ENCODE measurements around the gene PDIA6. TPM values are rescaled to one million over a fixed set of nuclear protein-coding genes. Genes with fewer than 3 reads are reported as not detected.

PDIA6 gene
- total RNA-seq, 1 experiment from 2014 or later: 149 TPM

DNA sequence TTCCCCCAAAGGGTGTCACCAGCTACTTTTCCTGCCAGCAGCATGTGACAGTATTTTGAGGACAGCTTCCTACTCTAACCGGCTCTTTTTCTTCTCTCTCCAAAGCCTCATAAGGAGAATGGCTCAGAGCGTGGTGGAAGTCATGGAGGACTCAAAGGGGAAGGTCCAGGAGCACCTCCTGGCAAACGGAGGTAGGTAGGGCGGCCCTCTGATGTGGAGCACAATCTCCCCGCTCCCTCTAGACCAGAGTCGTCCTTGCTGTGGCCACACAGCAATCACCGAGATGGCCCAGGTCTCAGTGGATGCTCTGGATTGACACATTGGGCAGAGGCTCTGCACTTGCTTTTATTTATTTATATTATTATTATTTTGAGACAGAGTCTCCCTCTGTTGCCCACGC, 58.7 kb downstream of the PDIA6 start (continued):
- no peak for TF ChIP-seq EGR1 (IDR thresholded peaks at IDR 0.05; ENCODE audit: low read depth)
- TF ChIP-seq, protein P1, sequence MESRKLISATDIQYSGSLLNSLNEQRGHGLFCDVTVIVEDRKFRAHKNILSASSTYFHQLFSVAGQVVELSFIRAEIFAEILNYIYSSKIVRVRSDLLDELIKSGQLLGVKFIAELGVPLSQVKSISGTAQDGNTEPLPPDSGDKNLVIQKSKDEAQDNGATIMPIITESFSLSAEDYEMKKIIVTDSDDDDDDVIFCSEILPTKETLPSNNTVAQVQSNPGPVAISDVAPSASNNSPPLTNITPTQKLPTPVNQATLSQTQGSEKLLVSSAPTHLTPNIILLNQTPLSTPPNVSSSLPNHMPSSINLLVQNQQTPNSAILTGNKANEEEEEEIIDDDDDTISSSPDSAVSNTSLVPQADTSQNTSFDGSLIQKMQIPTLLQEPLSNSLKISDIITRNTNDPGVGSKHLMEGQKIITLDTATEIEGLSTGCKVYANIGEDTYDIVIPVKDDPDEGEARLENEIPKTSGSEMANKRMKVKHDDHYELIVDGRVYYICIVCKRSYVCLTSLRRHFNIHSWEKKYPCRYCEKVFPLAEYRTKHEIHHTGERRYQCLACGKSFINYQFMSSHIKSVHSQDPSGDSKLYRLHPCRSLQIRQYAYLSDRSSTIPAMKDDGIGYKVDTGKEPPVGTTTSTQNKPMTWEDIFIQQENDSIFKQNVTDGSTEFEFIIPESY (IDR thresholded peaks at IDR 0.05; ENCODE audit: extremely low read depth, insufficient replicate concordance, low read length): no peak

DNA sequence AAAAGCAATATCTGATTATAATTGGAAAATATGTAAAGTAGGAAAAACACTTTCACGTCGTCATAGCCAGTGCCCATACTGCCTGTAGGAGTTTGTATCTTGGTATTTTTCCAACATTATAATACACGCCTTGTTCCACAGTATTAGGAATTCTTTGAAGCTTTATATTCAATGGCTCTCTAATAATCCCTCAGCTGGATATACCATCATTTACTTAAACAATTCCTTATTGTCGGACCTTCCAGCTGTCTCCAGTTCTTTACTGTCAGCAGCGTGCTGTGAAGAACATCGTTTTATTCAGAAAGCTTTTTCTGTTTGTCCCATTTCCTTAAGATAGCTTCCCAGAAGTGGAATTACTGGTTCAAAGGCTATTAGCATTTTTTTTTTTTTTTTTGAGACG, 59.4 kb downstream of the PDIA6 start:
- H3K9me2 ChIP-seq (ENCODE audit: insufficient read depth): no peaks in the 10 kb centered on the region
- RAD21 ChIA-PET (ENCODE audit: low non-redundant PET in 1 of 2, low total read pairs in 2 of 2, uncharacterized antibody in 2 of 2, unreplicated experiment in 2 of 2): interaction anchor here in 1 of 2 experiments (0.7 kb wide), 1 partner anchor 88 kb away, joined by 3 read pairs; no protein-coding TSS in a partner anchor

More for the DNA sequence above, 59.4 kb downstream of the PDIA6 start:
- DNase-seq (ENCODE audit: low read depth, low spot score): no peak
- TF ChIP-seq SP1 (IDR thresholded peaks at IDR 0.05; ENCODE audit: low read depth) (no peak), JUND (IDR thresholded peaks at IDR 0.05) (no peak), POLR2AphosphoS5 (IDR thresholded peaks at IDR 0.05; ENCODE audit: low read depth, low read length) (no peak), TCF7L2 (IDR thresholded peaks at IDR 0.05; ENCODE audit: borderline replicate concordance, extremely low read depth, insufficient read depth, insufficient read length) (no peak), YY1 (IDR thresholded peaks at IDR 0.05; ENCODE audit: extremely low read depth, insufficient replicate concordance, low read depth, low read length) (no peak), RAD21 (IDR thresholded peaks at IDR 0.05; ENCODE audit: low read depth) (no peak), ZFX (IDR thresholded peaks at IDR 0.05) (no peak), FOSL1 (IDR thresholded peaks at IDR 0.05; ENCODE audit: low read depth) (no peak), ZNF274 (IDR thresholded peaks at IDR 0.05; ENCODE audit: low read depth, low read length) (no peak), EZH2phosphoT487 (IDR thresholded peaks at IDR 0.05; ENCODE audit: borderline replicate concordance) (no peak), EZH2 (IDR thresholded peaks at IDR 0.05) (no peak), CEBPB (IDR thresholded peaks at IDR 0.05; ENCODE audit: low read depth) (no peak), ELF1 (IDR thresholded peaks at IDR 0.05; ENCODE audit: borderline replicate concordance, low read depth) (no peak), POLR2A (IDR thresholded peaks at IDR 0.05; ENCODE audit: borderline replicate concordance, extremely low read depth, insufficient read depth, insufficient read length) (no peak)
- TF ChIP-seq, protein P2, sequence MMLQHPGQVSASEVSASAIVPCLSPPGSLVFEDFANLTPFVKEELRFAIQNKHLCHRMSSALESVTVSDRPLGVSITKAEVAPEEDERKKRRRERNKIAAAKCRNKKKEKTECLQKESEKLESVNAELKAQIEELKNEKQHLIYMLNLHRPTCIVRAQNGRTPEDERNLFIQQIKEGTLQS (IDR thresholded peaks at IDR 0.05): no peak
- TF ChIP-seq, protein P1 (IDR thresholded peaks at IDR 0.05; ENCODE audit: extremely low read depth, insufficient replicate concordance, low read length): no peak
- H3K4me1 ChIP-seq (ENCODE audit: control insufficient read depth in 1 of 2, insufficient read depth in 2 of 2, low read length in 2 of 2): peaks cover 6 to 8% of the 10 kb centered on the region in 2 experiments; a peak in 2 of 4 replicates
- H3K79me2 ChIP-seq (ENCODE audit: insufficient read depth, low read length): no peaks in the 10 kb centered on the region
- H3K9ac ChIP-seq (ENCODE audit: low read length): no peak overlapping the region
- H4K20me1 ChIP-seq (ENCODE audit: insufficient read depth): no peaks in the 10 kb centered on the region
- no peak overlapping the region for H2AFZ ChIP-seq (ENCODE audit: low read depth, low read length, poor library complexity, severe bottlenecking)
- no peaks in the 10 kb centered on the region for H3K9me3 ChIP-seq (ENCODE audit: control insufficient read depth in 1 of 2, insufficient read depth in 1 of 2, low read depth in 1 of 2, low read length in 2 of 2)
- H3K27ac ChIP-seq (ENCODE audit: low read depth, low read length): no peak overlapping the region
- ChIA-PET CTCF (no interaction called here), POLR2A (no interaction called here)
- no peaks in the 10 kb centered on the region; the same call in 1 of the 2 replicates for H3K27me3 ChIP-seq (ENCODE audit: insufficient read depth, low read length)
- H3K4me2 ChIP-seq (ENCODE audit: low read length): no peak overlapping the region
- intact Hi-C loops (cut with micrococcal nuclease): no loop called here
- ATAC-seq: no peak
- no peaks in the 10 kb centered on the region for H3K36me3 ChIP-seq (ENCODE audit: control insufficient read depth in 1 of 2, insufficient read depth in 2 of 2, low read length in 2 of 2)
- no peak overlapping the region for H3K4me3 ChIP-seq (replicated peaks in 1 of 2; ENCODE audit: low read depth in 1 of 2, low read length in 2 of 2)
- BruUV-seq (replicated peaks): no TSS peak
